ENCODE measurements around the gene CARS2.

The CARS2 gene

GRCh38 chr13:110639935-110640334 lies 66.0 kb downstream of the CARS2 start:
- Histone ChIP-seq H3K79me2 (ENCODE audit: insufficient read depth, low read depth) (no peaks in the 10 kb centered on the region), H4K20me1 (ENCODE audit: insufficient read depth) (no peaks in the 10 kb centered on the region), H3K36me3 (ENCODE audit: insufficient read depth) (no peaks in the 10 kb centered on the region), H2AFZ (ENCODE audit: low read depth) (no peak overlapping the region), H3K27ac (no peak overlapping the region), H3K4me2 (no peak overlapping the region), H3K27me3 (ENCODE audit: insufficient read depth, low read depth) (no peaks in the 10 kb centered on the region), H3K9ac (no peak overlapping the region), H3K4me1 (ENCODE audit: low read depth, poor library complexity, severe bottlenecking) (no peaks in the 10 kb centered on the region), H3K4me3 (IDR thresholded peaks at IDR 0.05; ENCODE audit: insufficient read depth, low read depth, low read length) (no peak overlapping the region)
- TF ChIP-seq CTCF (conservative IDR thresholded peaks at IDR 0.05; ENCODE audit: low read depth, low read length) = no peak

- no peak overlapping the region for H3K4me2 ChIP-seq
- H3K27me3 ChIP-seq (ENCODE audit: insufficient read depth, low read depth) = no peaks in the 10 kb centered on the region
- H3K4me1 ChIP-seq (ENCODE audit: low read depth, poor library complexity, severe bottlenecking) = no peaks in the 10 kb centered on the region
- TF ChIP-seq CTCF (conservative IDR thresholded peaks at IDR 0.05; ENCODE audit: low read depth, low read length) = no peak
- H4K20me1 ChIP-seq (ENCODE audit: insufficient read depth) = no peaks in the 10 kb centered on the region
- no peaks in the 10 kb centered on the region for H3K36me3 ChIP-seq (ENCODE audit: insufficient read depth)
- no peak overlapping the region for H3K27ac ChIP-seq
- no peak overlapping the region for H3K9ac ChIP-seq
- no peaks in the 10 kb centered on the region for H3K79me2 ChIP-seq (ENCODE audit: insufficient read depth, low read depth)
- no peak overlapping the region for H3K4me3 ChIP-seq (IDR thresholded peaks at IDR 0.05; ENCODE audit: insufficient read depth, low read depth, low read length)
- H2AFZ ChIP-seq (ENCODE audit: low read depth) = no peak overlapping the region
Observed at GRCh38 chr13:110638814-110639806, 66.8 kb downstream of the CARS2 start.

GRCh38 chr13:110638257-110638656 lies 67.7 kb downstream of the CARS2 start:
- H3K79me2 ChIP-seq (ENCODE audit: insufficient read depth, low read depth) = no peaks in the 10 kb centered on the region
- H3K36me3 ChIP-seq (ENCODE audit: insufficient read depth) = no peaks in the 10 kb centered on the region
- TF ChIP-seq CTCF (conservative IDR thresholded peaks at IDR 0.05; ENCODE audit: low read depth, low read length) = no peak
- no peak overlapping the region for H3K4me2 ChIP-seq
- no peak overlapping the region for H3K9ac ChIP-seq
- no peaks in the 10 kb centered on the region for H3K4me1 ChIP-seq (ENCODE audit: low read depth, poor library complexity, severe bottlenecking)
- no peak overlapping the region for H3K27ac ChIP-seq
- no peak overlapping the region for H2AFZ ChIP-seq (ENCODE audit: low read depth)
- no peaks in the 10 kb centered on the region for H4K20me1 ChIP-seq (ENCODE audit: insufficient read depth)
- no peak overlapping the region for H3K4me3 ChIP-seq (IDR thresholded peaks at IDR 0.05; ENCODE audit: insufficient read depth, low read depth, low read length)
- H3K27me3 ChIP-seq (ENCODE audit: insufficient read depth, low read depth) = no peaks in the 10 kb centered on the region

- no peaks in the 10 kb centered on the region for H4K20me1 ChIP-seq (ENCODE audit: insufficient read depth)
- H2AFZ ChIP-seq (ENCODE audit: low read depth) = no peak overlapping the region
- H3K36me3 ChIP-seq (ENCODE audit: insufficient read depth) = no peaks in the 10 kb centered on the region
Observed at GRCh38 chr13:110637747-110638146, 68.2 kb downstream of the CARS2 start.

More at GRCh38 chr13:110637747-110638146, 68.2 kb downstream of the CARS2 start:
- Histone ChIP-seq H3K4me1 (ENCODE audit: low read depth, poor library complexity, severe bottlenecking) (no peaks in the 10 kb centered on the region), H3K27me3 (ENCODE audit: insufficient read depth, low read depth) (no peaks in the 10 kb centered on the region), H3K4me2 (no peak overlapping the region), H3K9ac (no peak overlapping the region), H3K79me2 (ENCODE audit: insufficient read depth, low read depth) (no peaks in the 10 kb centered on the region), H3K4me3 (IDR thresholded peaks at IDR 0.05; ENCODE audit: insufficient read depth, low read depth, low read length) (no peak overlapping the region), H3K27ac (no peak overlapping the region)
- no peak for TF ChIP-seq CTCF (conservative IDR thresholded peaks at IDR 0.05; ENCODE audit: low read depth, low read length)

All from KMS-11 (cell line).